ENCODE data around the gene CUX1.

Gene CUX1

GRCh38 chr7:102281785-102282184 is 464.4 kb downstream of the CUX1 start:
- DNase-seq = no peak

GRCh38 chr7:102282465-102283362 is 465.3 kb downstream of the CUX1 start:
- DNase-seq = no peak

GRCh38 chr7:102283477-102284189 is 466.2 kb downstream of the CUX1 start:
- DNase-seq = no peak

GRCh38 chr7:102284399-102284798 is 467.0 kb downstream of the CUX1 start:
- DNase-seq = no peak

GRCh38 chr7:102284891-102285539 is 467.6 kb downstream of the CUX1 start:
- no peak for DNase-seq

- no peak for DNase-seq
Measured at GRCh38 chr7:102285540-102286236, 468.3 kb downstream of the CUX1 start.

GRCh38 chr7:102286237-102287110 is 469.0 kb downstream of the CUX1 start, which contains the start of gene SH2B2:
Gene SH2B2, plus strand, starts transcription at chr7:102286868. Its CDS starts 13,683 bp downstream, at chr7:102300551.
- DNase-seq = peak; percentile 43

- peak; percentile 13 for DNase-seq
Measured at GRCh38 chr7:102287111-102287980, 469.9 kb downstream of the CUX1 start.

- DNase-seq = no peak
Measured at GRCh38 chr7:102287981-102288278, 470.5 kb downstream of the CUX1 start.

GRCh38 chr7:102288285-102288930 is 471.0 kb downstream of the CUX1 start:
- no peak for DNase-seq

GRCh38 chr7:102289057-102289456 is 471.6 kb downstream of the CUX1 start:
- no peak for DNase-seq

- DNase-seq = peak; percentile 18
Measured at GRCh38 chr7:102291056-102291915, 473.9 kb downstream of the CUX1 start.

- DNase-seq = no peak
Measured at GRCh38 chr7:102291916-102292267, 474.5 kb downstream of the CUX1 start.

GRCh38 chr7:102292813-102293798 is 475.7 kb downstream of the CUX1 start:
- DNase-seq = no peak

- no peak for DNase-seq
Measured at GRCh38 chr7:102294589-102294988, 477.2 kb downstream of the CUX1 start.

- DNase-seq = no peak
Measured at GRCh38 chr7:102295346-102296178, 478.1 kb downstream of the CUX1 start.

GRCh38 chr7:102296179-102296438 is 478.7 kb downstream of the CUX1 start:
- no peak for DNase-seq

- DNase-seq = no peak
Measured at GRCh38 chr7:102296514-102296913, 479.1 kb downstream of the CUX1 start.
